ENCODE measurements around the gene ABCB9.

Gene ABCB9

DNA sequence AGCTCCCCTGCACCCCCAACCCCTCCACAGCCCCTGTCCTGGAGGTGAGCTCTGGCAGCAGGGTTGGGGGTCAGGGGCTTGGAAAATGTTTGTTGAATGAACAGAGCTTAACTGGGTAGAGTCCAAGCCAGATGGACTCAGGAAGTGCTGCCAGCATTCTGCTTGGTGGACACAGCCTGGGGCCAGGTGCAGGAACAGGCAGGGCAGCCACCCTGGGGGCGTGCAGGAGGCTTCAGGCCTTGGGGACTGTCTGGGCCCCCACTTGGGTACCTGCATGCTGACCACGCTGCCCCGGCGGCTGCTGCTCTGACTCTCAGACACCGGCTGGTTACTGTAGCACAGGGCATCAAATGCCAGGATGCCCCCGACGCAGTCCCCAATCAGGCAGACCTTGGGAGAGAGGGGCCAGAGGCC is 29.9 kb upstream of the ABCB9 start:
- H3K4me1 Mint-ChIP-seq = peaks cover 38% of the 10 kb centered on the region
- H3K27ac Mint-ChIP-seq = no peak overlapping the region
- TF ChIP-seq, protein P1, sequence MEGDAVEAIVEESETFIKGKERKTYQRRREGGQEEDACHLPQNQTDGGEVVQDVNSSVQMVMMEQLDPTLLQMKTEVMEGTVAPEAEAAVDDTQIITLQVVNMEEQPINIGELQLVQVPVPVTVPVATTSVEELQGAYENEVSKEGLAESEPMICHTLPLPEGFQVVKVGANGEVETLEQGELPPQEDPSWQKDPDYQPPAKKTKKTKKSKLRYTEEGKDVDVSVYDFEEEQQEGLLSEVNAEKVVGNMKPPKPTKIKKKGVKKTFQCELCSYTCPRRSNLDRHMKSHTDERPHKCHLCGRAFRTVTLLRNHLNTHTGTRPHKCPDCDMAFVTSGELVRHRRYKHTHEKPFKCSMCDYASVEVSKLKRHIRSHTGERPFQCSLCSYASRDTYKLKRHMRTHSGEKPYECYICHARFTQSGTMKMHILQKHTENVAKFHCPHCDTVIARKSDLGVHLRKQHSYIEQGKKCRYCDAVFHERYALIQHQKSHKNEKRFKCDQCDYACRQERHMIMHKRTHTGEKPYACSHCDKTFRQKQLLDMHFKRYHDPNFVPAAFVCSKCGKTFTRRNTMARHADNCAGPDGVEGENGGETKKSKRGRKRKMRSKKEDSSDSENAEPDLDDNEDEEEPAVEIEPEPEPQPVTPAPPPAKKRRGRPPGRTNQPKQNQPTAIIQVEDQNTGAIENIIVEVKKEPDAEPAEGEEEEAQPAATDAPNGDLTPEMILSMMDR (IDR thresholded peaks at IDR 0.05) = no peak
- H3K27me3 Mint-ChIP-seq (ENCODE audit: low read depth, poor library complexity) = no peaks in the 10 kb centered on the region
- H3K9me3 Mint-ChIP-seq = no peaks in the 10 kb centered on the region
- H3K36me3 Mint-ChIP-seq (ENCODE audit: low read depth) = no peaks in the 10 kb centered on the region
- DNase-seq = no peak
- H3K4me3 Mint-ChIP-seq = no peak overlapping the region

DNA sequence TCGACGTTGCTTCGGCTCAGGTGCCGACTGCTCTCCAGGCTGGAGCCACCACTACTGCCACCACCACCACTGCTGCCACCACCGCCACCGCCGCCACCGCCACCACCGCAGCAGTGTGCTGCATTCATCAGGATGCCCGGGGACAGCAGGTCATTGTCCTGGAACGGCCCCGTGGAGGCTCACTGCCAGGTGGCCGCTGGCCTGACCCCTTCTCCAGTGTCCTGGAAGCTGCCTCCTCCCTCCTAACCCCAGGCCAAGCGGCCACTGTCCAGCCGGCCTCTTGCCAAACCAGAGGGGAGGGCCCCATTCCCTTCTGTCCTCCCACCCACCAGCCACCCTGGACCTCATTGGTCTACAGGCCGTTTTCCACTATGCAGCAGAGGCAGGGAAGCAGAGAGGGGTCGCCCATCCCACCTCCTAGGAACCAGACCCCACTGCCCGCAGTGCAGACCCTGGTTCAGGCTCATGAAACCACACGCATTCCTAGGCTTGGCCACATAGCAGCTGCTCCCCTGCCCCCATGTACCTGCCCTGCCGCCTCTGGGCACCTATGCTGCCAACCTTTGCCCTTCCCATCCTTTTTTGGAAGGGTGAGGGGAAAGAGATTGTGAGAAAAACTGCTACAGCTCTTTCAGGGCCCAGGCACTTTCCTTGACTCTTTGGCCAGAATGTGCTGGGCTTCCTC is 29.4 kb upstream of the ABCB9 start:
- Mint-ChIP-seq H3K36me3 (ENCODE audit: low read depth) (no peaks in the 10 kb centered on the region), H3K27me3 (ENCODE audit: low read depth, poor library complexity) (no peaks in the 10 kb centered on the region), H3K4me3 (no peak overlapping the region), H3K9me3 (no peaks in the 10 kb centered on the region), H3K4me1 (peaks cover 32% of the 10 kb centered on the region), H3K27ac (no peak overlapping the region)
- TF ChIP-seq, protein P1 (IDR thresholded peaks at IDR 0.05) = no peak
- peak; percentile 33 for DNase-seq

DNA sequence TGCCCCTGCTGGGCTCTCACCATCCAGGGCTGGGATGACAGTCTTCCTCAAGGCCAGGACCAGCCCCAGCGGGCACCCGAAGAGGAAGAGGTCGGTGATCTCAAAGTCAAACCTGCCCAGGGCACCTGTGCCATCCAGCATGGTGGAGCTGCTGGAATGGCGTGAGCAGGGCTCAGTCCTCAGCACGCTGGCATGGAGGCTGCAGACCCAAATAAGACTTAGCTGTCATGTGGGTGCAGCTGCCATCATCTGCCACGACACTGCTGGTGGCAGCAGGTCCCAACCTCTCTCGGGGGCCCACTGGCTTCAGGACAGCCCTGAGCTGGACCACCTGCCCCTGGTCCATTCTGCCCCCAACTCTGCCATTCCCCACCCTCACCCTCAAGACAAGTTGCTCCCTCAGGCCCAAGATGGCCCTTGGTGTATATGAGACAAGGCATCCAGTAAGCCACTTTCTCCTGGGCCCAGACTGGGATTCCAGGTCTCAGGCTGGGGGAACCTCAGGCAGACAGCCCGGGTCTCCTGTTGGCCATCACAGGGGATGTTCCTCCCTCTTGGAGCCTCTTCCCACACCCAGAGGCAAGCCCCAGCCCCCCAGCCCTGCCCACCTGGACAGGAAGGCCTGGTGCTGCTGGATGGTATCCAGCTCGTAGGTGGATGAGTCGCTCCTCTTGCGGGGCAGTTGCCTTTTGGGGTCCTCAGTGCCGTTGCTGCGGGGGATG is 28.7 kb upstream of the ABCB9 start:
- DNase-seq = no peak
- Mint-ChIP-seq H3K36me3 (ENCODE audit: low read depth) (no peaks in the 10 kb centered on the region), H3K27ac (no peak overlapping the region), H3K4me3 (no peak overlapping the region), H3K27me3 (ENCODE audit: low read depth, poor library complexity) (no peaks in the 10 kb centered on the region), H3K9me3 (no peaks in the 10 kb centered on the region), H3K4me1 (peaks cover 25% of the 10 kb centered on the region)
- TF ChIP-seq, protein P1 (IDR thresholded peaks at IDR 0.05) = no peak

DNA sequence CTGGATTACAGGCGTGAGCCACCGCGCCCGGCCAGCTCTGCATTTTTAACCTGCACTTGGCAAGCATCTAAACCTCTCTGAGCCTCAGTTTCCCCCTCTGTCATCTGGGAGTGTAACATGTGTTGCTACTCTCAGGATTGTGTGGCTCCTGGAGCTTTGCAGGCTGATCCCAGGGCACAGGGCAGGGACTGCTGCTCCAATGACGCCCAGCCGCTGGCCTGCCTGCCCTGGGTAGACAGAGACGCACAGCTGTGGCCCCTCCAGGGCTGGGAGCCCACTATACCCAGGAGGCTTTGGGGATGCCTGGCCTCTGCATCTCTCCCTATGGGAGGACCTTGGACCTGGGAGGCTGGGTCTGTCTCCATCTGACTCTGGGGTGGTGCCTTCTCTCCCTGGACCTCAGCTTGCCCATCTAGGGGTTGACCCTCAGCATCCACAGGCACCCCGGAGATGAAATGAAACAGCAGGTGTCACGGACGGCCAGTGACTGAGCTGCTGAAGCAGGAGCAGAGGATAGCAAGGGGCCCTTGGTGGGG is 27.9 kb upstream of the ABCB9 start:
- Mint-ChIP-seq H3K9me3 (no peaks in the 10 kb centered on the region), H3K27ac (peak overlapping the region; percentile 68), H3K27me3 (ENCODE audit: low read depth, poor library complexity) (no peaks in the 10 kb centered on the region), H3K4me3 (no peak overlapping the region), H3K36me3 (ENCODE audit: low read depth) (no peaks in the 10 kb centered on the region), H3K4me1 (peaks cover 21% of the 10 kb centered on the region)
- DNase-seq = no peak
- TF ChIP-seq, protein P1 (IDR thresholded peaks at IDR 0.05) = no peak

DNA sequence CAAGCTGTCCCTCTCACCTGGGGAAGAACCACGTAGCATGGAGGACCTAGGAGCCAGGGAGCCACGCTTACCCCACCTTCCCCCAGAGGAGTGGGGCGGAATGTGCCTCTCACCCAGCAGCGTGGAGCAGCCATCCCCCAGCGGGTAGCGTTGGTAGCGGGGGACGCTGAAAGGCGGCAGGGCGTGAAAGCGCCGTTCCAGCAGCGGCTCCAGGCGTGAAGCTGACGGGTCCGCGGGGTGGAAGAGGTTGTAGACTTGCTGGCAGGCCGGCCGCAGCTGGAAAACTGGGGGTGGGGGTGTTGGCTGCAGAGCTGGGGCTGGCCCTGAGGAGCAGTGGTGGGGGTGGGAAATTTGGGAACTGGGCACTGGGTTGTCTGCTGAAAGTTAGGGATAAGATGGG is 26.1 kb upstream of the ABCB9 start:
- TF ChIP-seq, protein P1 (IDR thresholded peaks at IDR 0.05) = no peak
- no peaks in the 10 kb centered on the region for H3K36me3 Mint-ChIP-seq (ENCODE audit: low read depth)
- H3K9me3 Mint-ChIP-seq = no peaks in the 10 kb centered on the region
- no peak overlapping the region for H3K27ac Mint-ChIP-seq
- DNase-seq = peak; percentile 39
- peaks cover 9% of the 10 kb centered on the region for H3K4me1 Mint-ChIP-seq
- H3K27me3 Mint-ChIP-seq (ENCODE audit: low read depth, poor library complexity) = no peaks in the 10 kb centered on the region
- H3K4me3 Mint-ChIP-seq = no peak overlapping the region

Data from nephron progenitor cell (in vitro differentiated cells).